OCI-LY7 (cell line): ENCODE data around the gene RBMS1.

Experiments used
- CTCF ChIP-seq: fragments of 200-600 bp; sonication (generic); conservative IDR thresholded peaks from 2 replicates; pipeline ENCODE4 v1.5.1; 2014; ENCODE audit warnings: mild to moderate bottlenecking, antibody characterized with exemption, low read length, moderate library complexity, mixed read lengths
- EZH2phosphoT487 ChIP-seq: fragments of 200-600 bp; sonication (generic); IDR thresholded peaks from 2 replicates; pipeline ENCODE4 v1.6.1; 2018; ENCODE audit warnings: low read depth, borderline replicate concordance, mild to moderate bottlenecking, mixed run types, antibody characterized with exemption, low read length, moderate library complexity, mixed read lengths

GRCh38 chr2:160515120-160515519 lies 21.5 kb upstream of the RBMS1 start:
- TF ChIP-seq CTCF, result no peak
- no peak for TF ChIP-seq EZH2phosphoT487
